Karpas-422 (cell line): ENCODE results near the gene TPST1. TPM values are rescaled to one million over a fixed set of nuclear protein-coding genes. Genes with fewer than 3 reads are reported as not detected.
A peak's percentile ranks its signal among the peaks of the same experiment; 100 is the strongest.
"Not testable (repeated sequence)": the region's sequence is repeated elsewhere in the genome, so short reads cannot be mapped to it uniquely, and the experiment has no call there.

Experiments used
- DNase-seq: peaks from one replicate; pipeline ENCODE4 v3.0.0-alpha.2; 2015
- H2AFZ ChIP-seq: fragments of 200-600 bp; sonication (generic); 2 replicates; pipeline ENCODE4 v1.6.1; 2014; ENCODE audit warnings: antibody characterized with exemption, low read length, mixed read lengths
- H3K27ac ChIP-seq: fragments of 200-600 bp; sonication (generic); 2 replicates; pipeline ENCODE4 v1.5.1; 2014; ENCODE audit warnings: mild to moderate bottlenecking, low read length, moderate library complexity
- H3K27me3 ChIP-seq: fragments of 200-600 bp; sonication (generic); 2 replicates; pipeline ENCODE4 v1.6.1; 2014; ENCODE audit warnings: low read length, mixed read lengths
- H3K36me3 ChIP-seq: fragments of 200-600 bp; sonication (generic); 2 replicates; pipeline ENCODE4 v1.6.1; 2014; ENCODE audit warnings: low read length, mixed read lengths; ENCODE audit not compliant: insufficient read depth
- H3K4me1 ChIP-seq: fragments of 200-600 bp; sonication (generic); 2 replicates; pipeline ENCODE4 v1.6.1; 2014; ENCODE audit warnings: mild to moderate bottlenecking, low read length, mixed read lengths
- H3K4me2 ChIP-seq: fragments of 200-600 bp; sonication (generic); 2 replicates; pipeline ENCODE4 v1.6.1; 2014; ENCODE audit warnings: low read length, low read depth, mild to moderate bottlenecking; ENCODE audit not compliant: poor library complexity, severe bottlenecking
- H3K4me3 ChIP-seq: fragments of 200-600 bp; sonication (generic); 2 replicates; pipeline ENCODE4 v1.5.1; 2014; ENCODE audit warnings: mild to moderate bottlenecking, antibody characterized with exemption, low read length, mixed read lengths
- H3K79me2 ChIP-seq: fragments of 200-600 bp; sonication (generic); 2 replicates; pipeline ENCODE4 v1.6.1; 2014; ENCODE audit warnings: mild to moderate bottlenecking, low read length, mixed read lengths
- H3K9ac ChIP-seq: fragments of 200-600 bp; sonication (generic); 2 replicates; pipeline ENCODE4 v1.6.0; 2014; ENCODE audit warnings: low read length
- H3K9me2 ChIP-seq: fragments of 200-600 bp; sonication (generic), shearing (Covaris generic); replicated peaks from 2 replicates; pipeline ENCODE4 v1.6.0; 2014; ENCODE audit warnings: mild to moderate bottlenecking, low read length, moderate library complexity; ENCODE audit not compliant: insufficient read depth
- H3K9me3 ChIP-seq: fragments of 300-700, 200-600 bp; sonication (generic); 2 replicates; pipeline ENCODE4 v1.6.1; 2014; ENCODE audit warnings: low read length, mixed read lengths
- H4K20me1 ChIP-seq: fragments of 200-600 bp; sonication (generic); 2 replicates; pipeline ENCODE4 v1.6.1; 2014; ENCODE audit warnings: mild to moderate bottlenecking, antibody characterized with exemption, low read length, low read depth; ENCODE audit not compliant: insufficient read depth
- total RNA-seq: library from RNA; depleted of rRNA; stranded (reverse); fragments of >200 nt; shearing (Covaris generic); gene quantifications from 2 replicates; pipeline ENCODE4 v1.2.3, GENCODE V29; 2014; ENCODE audit warnings: low replicate concordance; rRNA removed

The TPST1 gene
- total RNA-seq = 3.6 and 8.5 TPM in 2 replicates

GRCh38 chr7:66204822-66205740, at the start of gene TPST1:
TPST1 (plus strand) TSS chr7:66205334; CDS start chr7:66240426, 35,092 bp downstream.
- Histone ChIP-seq H3K9ac (peak within 1 kb of the TSS; percentile 83), H3K4me1 (peaks cover 20% of the 10 kb centered on the region), H2AFZ (peak within 1 kb of the TSS; percentile 100), H4K20me1 (peaks cover 6% of the 10 kb centered on the region; the same call in 1 of the 2 replicates), H3K4me2 (peak within 1 kb of the TSS; percentile 99), H3K27me3 (no peaks in the 10 kb centered on the region), H3K27ac (no peak within 1 kb of the TSS), H3K4me3 (peak within 1 kb of the TSS; percentile 96), H3K9me2 (no peaks in the 10 kb centered on the region), H3K9me3 (no peaks in the 10 kb centered on the region), H3K36me3 (no peaks in the 10 kb centered on the region), H3K79me2 (no peaks in the 10 kb centered on the region)
- DNase-seq = peak; percentile 96

DNA sequence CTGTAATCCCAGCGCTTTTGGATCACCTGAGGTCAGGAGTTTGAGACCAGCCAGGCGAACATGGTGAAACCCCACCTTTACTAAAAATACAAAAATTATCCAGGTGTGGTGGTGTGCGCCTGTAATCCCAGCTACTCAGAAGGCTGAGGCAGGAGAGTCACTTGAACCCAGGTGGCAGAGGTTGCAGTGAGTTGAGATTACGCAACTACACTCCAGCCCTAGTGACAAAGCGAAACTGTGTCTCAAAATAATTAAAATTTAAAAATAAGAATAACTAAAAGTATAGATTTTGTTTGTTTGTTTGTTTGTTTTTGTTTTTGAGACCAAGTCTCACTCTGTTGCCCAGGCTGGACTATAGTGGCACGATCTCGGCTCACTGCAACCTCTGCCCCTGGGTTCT, 49.1 kb upstream of the TPST1 start:
- H3K27me3 ChIP-seq, H3K9me3 ChIP-seq, H2AFZ ChIP-seq, H3K4me1 ChIP-seq, H3K79me2 ChIP-seq, H3K9me2 ChIP-seq, H4K20me1 ChIP-seq, H3K4me3 ChIP-seq, H3K27ac ChIP-seq, DNase-seq, H3K9ac ChIP-seq, H3K4me2 ChIP-seq: not testable (repeated sequence)
- H3K36me3 ChIP-seq = peaks cover 50% of the 10 kb centered on the region

DNA sequence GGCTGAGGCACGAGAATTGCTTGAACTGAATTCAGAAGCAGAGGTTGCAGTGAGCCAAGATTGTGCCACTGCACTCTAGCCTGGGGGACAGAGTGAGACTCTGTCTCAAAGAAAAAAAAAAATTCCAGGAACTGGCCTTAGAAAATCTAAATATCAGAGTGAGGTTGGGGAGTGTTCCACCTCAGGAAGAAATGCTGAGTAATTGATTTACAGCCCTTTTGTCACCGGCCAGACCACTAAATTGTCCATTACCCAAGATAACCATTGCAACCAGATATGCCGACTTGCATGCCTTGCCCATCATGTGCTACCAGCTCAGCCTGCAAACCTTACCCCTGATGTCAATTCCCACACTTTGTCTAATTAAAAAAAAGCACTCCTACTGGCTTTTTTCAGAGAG, 48.1 kb upstream of the TPST1 start:
- Histone ChIP-seq H4K20me1 (no peaks in the 10 kb centered on the region), H2AFZ (no peak overlapping the region), H3K36me3 (peaks cover 43% of the 10 kb centered on the region), H3K9ac (no peak overlapping the region), H3K4me1 (no peaks in the 10 kb centered on the region), H3K4me3 (no peak overlapping the region), H3K9me2 (no peaks in the 10 kb centered on the region), H3K27ac (no peak overlapping the region), H3K4me2 (no peak overlapping the region), H3K9me3 (no peaks in the 10 kb centered on the region), H3K27me3 (no peaks in the 10 kb centered on the region), H3K79me2 (no peaks in the 10 kb centered on the region)
- no peak for DNase-seq

- no peak overlapping the region for H3K4me3 ChIP-seq
- peaks cover 3% of the 10 kb centered on the region; the same call in 1 of the 2 replicates for H3K36me3 ChIP-seq
Observed at GRCh38 chr7:66162622-66163021, 42.5 kb upstream of the TPST1 start.

DNA sequence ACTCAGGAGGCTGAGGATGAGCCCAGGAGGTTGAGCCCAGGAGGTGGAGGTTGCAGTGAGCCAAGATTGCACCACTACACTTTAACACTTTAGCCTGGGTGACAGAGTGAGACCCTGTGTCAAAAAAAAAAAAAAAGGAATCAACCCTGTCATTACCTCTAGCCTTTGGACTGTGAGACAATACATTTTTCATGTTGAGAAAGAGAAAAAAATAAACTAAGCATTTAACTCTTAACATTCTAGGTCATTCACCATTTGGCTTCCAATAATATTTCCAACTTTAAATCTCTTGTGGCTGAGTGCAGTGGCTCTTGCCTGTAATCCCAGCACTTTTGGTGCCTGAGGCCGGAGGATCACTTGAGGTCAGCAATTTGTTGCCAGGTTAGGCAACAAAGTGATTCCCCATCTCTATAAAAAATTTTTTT, 41.9 kb upstream of the TPST1 start:
- Histone ChIP-seq H3K4me1 (no peaks in the 10 kb centered on the region), H3K9me2 (no peaks in the 10 kb centered on the region), H3K27ac (no peak overlapping the region), H3K79me2 (no peaks in the 10 kb centered on the region), H4K20me1 (no peaks in the 10 kb centered on the region), H3K4me3 (no peak overlapping the region), H3K9ac (no peak overlapping the region), H2AFZ (no peak overlapping the region), H3K9me3 (no peaks in the 10 kb centered on the region), H3K4me2 (no peak overlapping the region), H3K27me3 (no peaks in the 10 kb centered on the region), H3K36me3 (peaks cover under 1% of the 10 kb centered on the region; the same call in 1 of the 2 replicates)
- no peak for DNase-seq

More at GRCh38 chr7:66162622-66163021, 42.5 kb upstream of the TPST1 start:
- Histone ChIP-seq H2AFZ (no peak overlapping the region), H3K9ac (no peak overlapping the region), H3K27me3 (no peaks in the 10 kb centered on the region), H3K79me2 (no peaks in the 10 kb centered on the region), H4K20me1 (no peaks in the 10 kb centered on the region), H3K27ac (no peak overlapping the region), H3K4me1 (no peaks in the 10 kb centered on the region), H3K9me3 (no peaks in the 10 kb centered on the region), H3K9me2 (no peaks in the 10 kb centered on the region), H3K4me2 (no peak overlapping the region)
- no peak for DNase-seq

DNA sequence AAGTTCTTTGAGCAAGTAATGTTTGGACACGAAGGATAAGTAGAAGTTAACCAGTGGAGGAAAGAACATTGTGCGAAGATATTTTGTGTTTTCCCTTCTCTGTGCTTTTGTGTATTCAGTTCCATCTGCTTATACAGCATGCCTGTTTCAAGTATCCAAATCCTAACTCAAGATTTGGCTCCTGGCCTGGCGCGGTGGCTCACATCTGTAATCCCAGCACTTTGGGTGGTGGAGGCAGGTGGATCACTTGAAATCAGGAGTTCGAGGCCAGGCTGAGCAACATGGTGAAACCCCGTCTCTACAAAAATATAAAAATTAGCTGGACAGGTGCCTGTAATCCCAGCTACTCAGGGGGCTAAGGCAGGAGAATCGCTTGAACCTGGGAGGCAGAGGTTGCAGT, 40.8 kb upstream of the TPST1 start:
- Histone ChIP-seq H3K4me1 (no peaks in the 10 kb centered on the region), H3K27ac (no peak overlapping the region), H3K36me3 (no peaks in the 10 kb centered on the region), H3K9me3 (no peaks in the 10 kb centered on the region), H3K4me3 (no peak overlapping the region), H4K20me1 (no peaks in the 10 kb centered on the region), H3K4me2 (no peak overlapping the region), H2AFZ (no peak overlapping the region), H3K79me2 (no peaks in the 10 kb centered on the region), H3K9ac (no peak overlapping the region), H3K9me2 (no peaks in the 10 kb centered on the region), H3K27me3 (no peaks in the 10 kb centered on the region)
- no peak for DNase-seq

GRCh38 chr7:66167773-66168387, 37.3 kb upstream of the TPST1 start:
- Histone ChIP-seq H3K79me2 (no peaks in the 10 kb centered on the region), H3K4me2 (no peak overlapping the region), H3K9me3 (no peaks in the 10 kb centered on the region), H3K4me1 (no peaks in the 10 kb centered on the region), H2AFZ (no peak overlapping the region), H3K36me3 (no peaks in the 10 kb centered on the region), H3K27ac (no peak overlapping the region), H3K27me3 (no peaks in the 10 kb centered on the region), H4K20me1 (no peaks in the 10 kb centered on the region), H3K9ac (no peak overlapping the region), H3K9me2 (no peaks in the 10 kb centered on the region), H3K4me3 (no peak overlapping the region)
- no peak for DNase-seq

GRCh38 chr7:66169616-66170015, 35.5 kb upstream of the TPST1 start:
- no peaks in the 10 kb centered on the region for H3K4me1 ChIP-seq
- no peaks in the 10 kb centered on the region for H3K79me2 ChIP-seq
- no peak for DNase-seq
- no peak overlapping the region for H3K27ac ChIP-seq
- H3K36me3 ChIP-seq = no peaks in the 10 kb centered on the region
- no peaks in the 10 kb centered on the region for H3K9me3 ChIP-seq
- H3K27me3 ChIP-seq = no peaks in the 10 kb centered on the region
- no peak overlapping the region for H3K4me2 ChIP-seq
- H3K9ac ChIP-seq = no peak overlapping the region
- no peak overlapping the region for H2AFZ ChIP-seq
- H3K9me2 ChIP-seq = no peaks in the 10 kb centered on the region
- H3K4me3 ChIP-seq = no peak overlapping the region
- no peaks in the 10 kb centered on the region for H4K20me1 ChIP-seq
